ENCODE results near the gene TPST1.

DNA sequence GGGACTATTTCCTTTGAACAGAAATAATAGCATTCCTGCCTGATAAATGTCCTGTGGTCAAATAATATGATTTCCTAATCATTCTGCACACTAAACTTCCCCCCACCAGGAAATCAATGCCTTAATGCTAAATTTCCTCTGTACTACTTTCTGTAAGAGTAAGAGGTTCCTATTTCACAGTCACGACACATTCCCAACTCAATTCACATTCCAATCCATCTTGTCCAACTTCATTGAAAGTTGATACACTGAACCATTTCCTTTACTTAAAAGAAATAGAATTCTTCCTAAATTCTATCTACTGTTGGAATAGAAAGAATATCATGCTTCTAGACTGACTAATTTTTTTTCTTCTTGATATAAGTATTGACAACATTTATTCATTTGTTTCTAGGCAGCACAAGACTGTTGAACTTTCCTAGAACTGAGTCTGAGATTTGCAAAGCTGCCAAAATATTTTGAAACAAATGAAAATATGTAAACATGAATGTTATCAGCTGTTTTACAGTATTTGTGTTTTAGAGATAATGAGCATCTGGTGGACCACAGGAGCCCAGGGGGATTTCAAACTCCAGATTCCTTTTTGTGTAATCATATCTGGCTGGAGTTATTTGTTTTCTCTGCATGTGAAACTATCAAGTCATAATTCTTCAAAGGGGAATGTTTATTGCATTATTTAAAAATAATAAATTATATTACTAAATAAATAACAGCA lies 121.5 kb downstream of the TPST1 start:
- TF ChIP-seq CTCF (IDR thresholded peaks at IDR 0.05): no peak
- no peak for TF ChIP-seq POLR2A (IDR thresholded peaks at IDR 0.05)
